Measurements from ENCODE around the gene SLC24A1. TPM values are rescaled to one million over a fixed set of nuclear protein-coding genes. Genes with fewer than 3 reads are reported as not detected.

SLC24A1 gene
- total RNA-seq, 1 experiment from 2014 or later, result 7.9 TPM

- in situ Hi-C loops (cut with HindIII; ENCODE audit: low sequenced_read_pairs), result no loop called here
- no peak for DNase-seq (ENCODE audit: low spot score)
These were observed 68.4 kb downstream of the SLC24A1 start for GRCh38 chr15:65690173-65690572.

GRCh38 chr15:65690778-65691177 is 69.0 kb downstream of the SLC24A1 start:
- in situ Hi-C loops (cut with HindIII; ENCODE audit: low sequenced_read_pairs), result no loop called here
- DNase-seq (ENCODE audit: low spot score), result no peak

- in situ Hi-C loops (cut with HindIII; ENCODE audit: low sequenced_read_pairs), result no loop called here
- no peak for DNase-seq (ENCODE audit: low spot score)
These were observed 73.3 kb downstream of the SLC24A1 start for GRCh38 chr15:65695081-65695480.

Other genes starting within 250 kb of the SLC24A1 start
- 7.9 and 20.1 TPM in 2 replicates for gene IGDCC3, start 243.9 kb upstream of the SLC24A1 start, total RNA-seq (2014; rRNA removed; shearing (Covaris generic))
- 2.5 and 3.0 TPM in 2 replicates for gene IGDCC4, start 199.0 kb upstream of the SLC24A1 start, total RNA-seq (2014; rRNA removed; shearing (Covaris generic))
- gene DPP8, start 104.2 kb upstream of the SLC24A1 start, total RNA-seq (2014; rRNA removed; shearing (Covaris generic)), result 13.6 and 15.4 TPM in 2 replicates
- 153 and 189 TPM in 2 replicates for gene HACD3, start 91.5 kb upstream of the SLC24A1 start, total RNA-seq (2014; rRNA removed; shearing (Covaris generic))
- gene INTS14, start 10.8 kb upstream of the SLC24A1 start, total RNA-seq (2014; rRNA removed; shearing (Covaris generic)), result 28.5 and 46.2 TPM in 2 replicates
- 3.8 and 12.2 TPM in 2 replicates for gene DENND4A, start 170.4 kb downstream of the SLC24A1 start, total RNA-seq (2014; rRNA removed; shearing (Covaris generic))
- 280 and 333 TPM in 2 replicates for gene RAB11A, start 247.6 kb downstream of the SLC24A1 start, total RNA-seq (2014; rRNA removed; shearing (Covaris generic))